SU-DHL-6 (cell line): Measurements from ENCODE around the gene BCL2.

ENCODE experiments used
- H2AFZ ChIP-seq: fragments of 200-600 bp; sonication (generic); 2 replicates; pipeline ENCODE4 v1.6.1; 2014; ENCODE audit warnings: low read depth, mild to moderate bottlenecking, moderate library complexity, mixed read lengths, antibody characterized with exemption, low read length; ENCODE audit not compliant: severe bottlenecking
- H3F3A ChIP-seq: fragments of 200-600 bp; shearing (Covaris generic); 2 replicates; pipeline ENCODE4 v1.6.0; 2016; ENCODE audit warnings: antibody characterized with exemption, mild to moderate bottlenecking; ENCODE audit not compliant: insufficient read depth
- H3K27ac ChIP-seq: fragments of 200-600 bp; sonication (generic); 2 replicates; pipeline ENCODE4 v1.5.1; 2016; ENCODE audit warnings: low read depth, mild to moderate bottlenecking, low read length, moderate library complexity, mixed read lengths
- H3K27me3 ChIP-seq: fragments of 200-600 bp; sonication (generic), shearing (Covaris generic); 2 replicates; pipeline ENCODE4 v1.6.0; 2014; ENCODE audit warnings: mild to moderate bottlenecking, low read length
- H3K36me3 ChIP-seq: fragments of 200-600 bp; sonication (generic); 2 replicates; pipeline ENCODE4 v1.6.1; 2014; ENCODE audit warnings: mild to moderate bottlenecking, low read length, mixed read lengths
- H3K4me2 ChIP-seq: fragments of 300-600, 200-600 bp; shearing (Covaris generic), sonication (generic); 2 replicates; pipeline ENCODE4 v1.6.0; 2014; ENCODE audit warnings: low read length, low read depth, mild to moderate bottlenecking; ENCODE audit not compliant: poor library complexity, severe bottlenecking
- H3K4me3 ChIP-seq: fragments of 200-600 bp; sonication (generic); 2 replicates; pipeline ENCODE4 v1.5.1; 2014; ENCODE audit warnings: antibody characterized with exemption, low read length, mild to moderate bottlenecking, mixed read lengths; ENCODE audit not compliant: insufficient read depth, poor library complexity, severe bottlenecking
- H3K79me2 ChIP-seq: fragments of 200-600 bp; sonication (generic); 2 replicates; pipeline ENCODE4 v1.6.1; 2014; ENCODE audit warnings: mild to moderate bottlenecking, low read length, moderate library complexity; ENCODE audit not compliant: insufficient read depth
- H3K9ac ChIP-seq: fragments of 200-600 bp; sonication (generic); 2 replicates; pipeline ENCODE4 v1.7.0; 2014; ENCODE audit warnings: mild to moderate bottlenecking, low read length
- H3K9me2 ChIP-seq: fragments of 200-600 bp; sonication (generic); replicated peaks from 2 replicates; pipeline ENCODE4 v1.6.1; 2014; ENCODE audit warnings: low read length; ENCODE audit not compliant: insufficient read depth
- H3K9me3 ChIP-seq: fragments of 200-600 bp; sonication (generic); 2 replicates; pipeline ENCODE4 v1.6.1; 2014; ENCODE audit warnings: low read length, mixed read lengths; ENCODE audit not compliant: insufficient read depth
- H4K20me1 ChIP-seq: fragments of 200-600 bp; sonication (generic); 2 replicates; pipeline ENCODE4 v1.6.1; 2014; ENCODE audit warnings: low read depth, mild to moderate bottlenecking, antibody characterized with exemption, low read length, moderate library complexity, mixed read lengths
- CTCF ChIP-seq: fragments of 200-600 bp; sonication (generic); IDR thresholded peaks from one replicate; pipeline ENCODE4 v1.5.1; 2017; ENCODE audit warnings: antibody characterized with exemption, mild to moderate bottlenecking, low read length, moderate library complexity; ENCODE audit not compliant: insufficient read depth, poor library complexity, severe bottlenecking
- EZH2phosphoT487 ChIP-seq: fragments of 200-600 bp; sonication (generic), shearing (Covaris generic); conservative IDR thresholded peaks from 2 replicates; pipeline ENCODE4 v1.6.1; 2018; ENCODE audit warnings: mild to moderate bottlenecking, antibody characterized with exemption, low read length, moderate library complexity, mixed read lengths

The BCL2 gene

DNA sequence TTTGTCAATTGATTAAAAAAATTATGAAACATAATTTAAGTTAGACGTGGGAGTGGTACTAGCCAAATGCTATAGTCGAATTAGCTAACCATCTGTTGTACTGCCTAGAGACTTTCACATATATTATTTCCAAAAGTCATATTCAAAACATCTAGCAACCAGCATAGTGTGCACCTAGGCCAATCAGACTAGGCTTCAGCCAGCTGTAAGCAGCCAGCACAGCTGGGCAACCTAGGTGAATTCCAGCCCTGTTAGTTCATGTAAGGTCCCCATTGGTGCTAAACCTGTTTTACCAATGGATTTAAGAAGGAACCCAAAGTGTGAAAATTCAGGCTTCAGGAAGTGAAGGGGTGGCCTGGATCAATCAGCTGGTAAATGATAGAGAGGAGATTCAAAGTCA lies 144.3 kb downstream of the BCL2 start:
- H3F3A ChIP-seq, result peaks cover 10% of the 10 kb centered on the region; the same call in 1 of the 2 replicates
- peaks cover 8% of the 10 kb centered on the region; the same call in 1 of the 2 replicates for H4K20me1 ChIP-seq

DNA sequence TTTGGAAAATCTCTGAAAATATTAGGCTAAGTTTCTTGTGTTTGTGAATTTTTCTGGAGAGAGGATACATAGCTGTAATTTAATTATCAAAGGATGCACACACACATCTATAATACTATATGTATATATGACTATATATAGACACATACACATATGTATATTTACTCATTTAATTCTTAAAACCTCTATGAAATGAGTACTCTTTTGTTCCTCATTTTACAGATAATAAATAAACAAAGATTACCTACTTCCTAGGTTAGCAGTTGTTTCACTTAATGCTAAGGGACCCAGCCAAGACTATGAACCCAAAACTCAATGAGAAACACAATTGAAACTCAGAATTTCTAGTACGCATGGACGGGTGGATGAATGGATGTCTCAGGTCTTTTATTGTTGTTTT lies 145.6 kb downstream of the BCL2 start:
- Histone ChIP-seq H3K4me3 (no peak overlapping the region), H4K20me1 (peaks cover 8% of the 10 kb centered on the region; the same call in 1 of the 2 replicates), H3K9me3 (no peaks in the 10 kb centered on the region), H3F3A (peaks cover 10% of the 10 kb centered on the region; the same call in 1 of the 2 replicates), H3K9me2 (no peaks in the 10 kb centered on the region), H3K27ac (no peak overlapping the region), H3K36me3 (peaks cover 6% of the 10 kb centered on the region; the same call in 1 of the 2 replicates), H2AFZ (no peak overlapping the region), H3K9ac (no peak overlapping the region), H3K4me2 (no peak overlapping the region), H3K27me3 (no peaks in the 10 kb centered on the region), H3K79me2 (peaks cover 78% of the 10 kb centered on the region)
- TF ChIP-seq CTCF, result no peak
- no peak for TF ChIP-seq EZH2phosphoT487

More for the DNA sequence above, 144.3 kb downstream of the BCL2 start:
- Histone ChIP-seq H3K9me2 (no peaks in the 10 kb centered on the region), H3K9me3 (no peaks in the 10 kb centered on the region), H3K4me3 (no peak overlapping the region), H3K27ac (no peak overlapping the region), H3K9ac (no peak overlapping the region), H3K79me2 (peaks cover 81% of the 10 kb centered on the region), H3K36me3 (peaks cover 6% of the 10 kb centered on the region; the same call in 1 of the 2 replicates), H3K4me2 (no peak overlapping the region), H3K27me3 (no peaks in the 10 kb centered on the region), H2AFZ (no peak overlapping the region)
- TF ChIP-seq CTCF (no peak), EZH2phosphoT487 (no peak)

- TF ChIP-seq EZH2phosphoT487 (no peak), CTCF (no peak)
- H3K79me2 ChIP-seq, result peaks cover 62% of the 10 kb centered on the region
Measured at GRCh38 chr18:63169853-63170252, 149.7 kb downstream of the BCL2 start.

More at GRCh38 chr18:63169853-63170252, 149.7 kb downstream of the BCL2 start:
- no peaks in the 10 kb centered on the region for H3K9me3 ChIP-seq
- H3F3A ChIP-seq, result peaks cover 15% of the 10 kb centered on the region; the same call in 1 of the 2 replicates
- no peak overlapping the region for H2AFZ ChIP-seq
- no peak overlapping the region for H3K27ac ChIP-seq
- no peaks in the 10 kb centered on the region for H3K9me2 ChIP-seq
- no peak overlapping the region for H3K9ac ChIP-seq
- peaks cover 8% of the 10 kb centered on the region; the same call in 1 of the 2 replicates for H4K20me1 ChIP-seq
- no peak overlapping the region for H3K4me3 ChIP-seq
- peaks cover 6% of the 10 kb centered on the region; the same call in 1 of the 2 replicates for H3K36me3 ChIP-seq
- no peaks in the 10 kb centered on the region for H3K27me3 ChIP-seq
- no peak overlapping the region for H3K4me2 ChIP-seq
